Breast epithelium (tissue), 4 donors: Measurements from ENCODE around the gene ANKK1. TPM values are rescaled to one million over a fixed set of nuclear protein-coding genes. Genes with fewer than 3 reads are reported as not detected.

Source experiments
- DNase-seq, 2 donors: peaks; one replicate each; pipeline ENCODE4 v3.0.0-alpha.2; 2019; ENCODE audit warnings: low spot score in 2 of 2
- H3K27ac ChIP-seq, 2 donors: fragments of 200-600 bp; sonication (generic) in 1 of 2; one replicate each; pipeline ENCODE4 v1.5.1; 2016 to 2019; ENCODE audit warnings: mild to moderate bottlenecking in 1 of 2
- H3K27me3 ChIP-seq, 2 donors: fragments of 200-600 bp; sonication (generic) in 1 of 2; one replicate each; pipeline versions ENCODE4 v1.5.1 to v1.6.0; 2017 to 2019; ENCODE audit warnings: control low read depth in 1 of 2, mild to moderate bottlenecking in 1 of 2
- H3K36me3 ChIP-seq: fragments of 200-600 bp; one replicate; pipeline ENCODE4 v1.5.1; 2019
- H3K4me1 ChIP-seq, 2 donors: fragments of 200-600 bp; sonication (generic); one replicate each; pipeline ENCODE4 v1.5.1; 2016 to 2019; ENCODE audit warnings: control low read depth in 1 of 2
- H3K4me3 ChIP-seq, 3 donors: fragments of 200-600 bp; sonication (generic); 1 replicate in 2 of 3; 2 replicates in 1 of 3; pipeline ENCODE4 v1.5.1; 2016 to 2019; ENCODE audit warnings: mild to moderate bottlenecking in 3 of 3, moderate library complexity in 2 of 3
- H3K9me3 ChIP-seq, 2 donors: fragments of 200-600 bp; sonication (generic) in 1 of 2; one replicate each; pipeline ENCODE4 v1.5.1; 2016 to 2019; ENCODE audit warnings: control low read depth in 1 of 2
- POLR2A ChIP-seq: fragments of 450-650 bp; IDR thresholded peaks from one replicate; pipeline ENCODE4 v1.6.1; 2016; ENCODE audit warnings: antibody characterized with exemption, mild to moderate bottlenecking, moderate library complexity
- POLR2AphosphoS5 ChIP-seq, 3 donors: sonication (generic); formaldehyde crosslinking; IDR thresholded peaks; one replicate each; pipeline ENCODE4 v1.6.1; 2017; ENCODE audit warnings: antibody characterized with exemption in 3 of 3
- intact Hi-C: fragments of 100-400 bp; cut with DNase I; formaldehyde crosslinking; loops from one replicate; pipeline ENCODE4 v1.15.1; 2023; ENCODE audit warnings: low total_unique reads
- total RNA-seq, 3 donors: library from RNA; depleted of rRNA; stranded (reverse); fragments of >200 nt; gene quantifications; one replicate each; pipeline ENCODE4 v1.1.0, GENCODE V29; 2016
- TF ChIP-seq, protein P1 (sequence below), 3 donors: fragments of 450-650 bp; IDR thresholded peaks; one replicate each; pipeline ENCODE4 v1.5.1; 2016 to 2017; ENCODE audit warnings: antibody characterized with exemption in 3 of 3, mild to moderate bottlenecking in 3 of 3, moderate library complexity in 3 of 3

The ANKK1 gene
- total RNA-seq, 3 donors from 2014 or later: 1.4 to 3.4 (median 1.6) TPM

DNA sequence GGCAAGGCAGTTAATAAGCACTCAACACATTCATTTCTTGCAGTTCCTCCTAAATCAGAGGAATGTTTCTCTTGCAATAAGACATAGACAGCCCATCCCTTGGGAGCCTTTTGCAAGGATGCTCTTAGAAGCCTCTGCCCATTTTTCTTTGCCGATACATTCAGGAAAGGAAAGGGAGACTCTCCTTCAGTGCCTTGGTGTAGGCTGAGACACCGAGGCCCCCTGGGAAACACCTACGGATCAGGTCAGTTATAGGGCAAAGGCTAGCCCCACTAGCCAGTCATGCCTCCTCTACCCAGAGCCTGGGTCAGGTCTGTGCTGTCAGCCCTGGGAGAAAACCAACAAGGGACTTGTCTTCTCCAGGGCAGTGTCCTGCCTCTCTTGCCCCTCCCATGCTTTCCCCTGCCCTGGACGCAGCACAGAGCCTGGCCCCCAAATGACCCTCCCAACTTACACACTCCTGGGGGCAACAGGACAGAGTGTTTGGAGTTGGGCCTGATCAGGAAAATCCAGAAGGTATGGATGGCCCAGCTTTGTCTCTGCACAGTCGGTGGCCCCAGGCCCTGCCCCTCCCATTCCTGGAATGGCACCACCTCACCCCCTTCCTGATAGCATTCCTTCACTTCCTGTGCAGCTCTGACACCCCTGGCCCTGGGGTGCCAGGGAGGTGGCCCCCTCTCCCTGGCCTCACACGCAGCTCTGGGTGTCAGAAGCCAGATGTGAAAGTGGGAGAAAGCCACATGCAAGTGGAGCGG lies 18.3 kb downstream of the ANKK1 start:
- no peak overlapping the region for H3K4me3 ChIP-seq
- H3K27me3 ChIP-seq: no peaks in the 10 kb centered on the region
- H3K9me3 ChIP-seq: no peaks in the 10 kb centered on the region
- H3K36me3 ChIP-seq: no peaks in the 10 kb centered on the region
- H3K27ac ChIP-seq: no peak overlapping the region
- TF ChIP-seq POLR2AphosphoS5 (IDR thresholded peaks at IDR 0.05): no peak
- TF ChIP-seq POLR2A: no peak
- TF ChIP-seq, protein P1, sequence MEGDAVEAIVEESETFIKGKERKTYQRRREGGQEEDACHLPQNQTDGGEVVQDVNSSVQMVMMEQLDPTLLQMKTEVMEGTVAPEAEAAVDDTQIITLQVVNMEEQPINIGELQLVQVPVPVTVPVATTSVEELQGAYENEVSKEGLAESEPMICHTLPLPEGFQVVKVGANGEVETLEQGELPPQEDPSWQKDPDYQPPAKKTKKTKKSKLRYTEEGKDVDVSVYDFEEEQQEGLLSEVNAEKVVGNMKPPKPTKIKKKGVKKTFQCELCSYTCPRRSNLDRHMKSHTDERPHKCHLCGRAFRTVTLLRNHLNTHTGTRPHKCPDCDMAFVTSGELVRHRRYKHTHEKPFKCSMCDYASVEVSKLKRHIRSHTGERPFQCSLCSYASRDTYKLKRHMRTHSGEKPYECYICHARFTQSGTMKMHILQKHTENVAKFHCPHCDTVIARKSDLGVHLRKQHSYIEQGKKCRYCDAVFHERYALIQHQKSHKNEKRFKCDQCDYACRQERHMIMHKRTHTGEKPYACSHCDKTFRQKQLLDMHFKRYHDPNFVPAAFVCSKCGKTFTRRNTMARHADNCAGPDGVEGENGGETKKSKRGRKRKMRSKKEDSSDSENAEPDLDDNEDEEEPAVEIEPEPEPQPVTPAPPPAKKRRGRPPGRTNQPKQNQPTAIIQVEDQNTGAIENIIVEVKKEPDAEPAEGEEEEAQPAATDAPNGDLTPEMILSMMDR (IDR thresholded peaks at IDR 0.05): no peak
- intact Hi-C loops: no loop called here
- DNase-seq: no peak
- no peaks in the 10 kb centered on the region for H3K4me1 ChIP-seq

DNA sequence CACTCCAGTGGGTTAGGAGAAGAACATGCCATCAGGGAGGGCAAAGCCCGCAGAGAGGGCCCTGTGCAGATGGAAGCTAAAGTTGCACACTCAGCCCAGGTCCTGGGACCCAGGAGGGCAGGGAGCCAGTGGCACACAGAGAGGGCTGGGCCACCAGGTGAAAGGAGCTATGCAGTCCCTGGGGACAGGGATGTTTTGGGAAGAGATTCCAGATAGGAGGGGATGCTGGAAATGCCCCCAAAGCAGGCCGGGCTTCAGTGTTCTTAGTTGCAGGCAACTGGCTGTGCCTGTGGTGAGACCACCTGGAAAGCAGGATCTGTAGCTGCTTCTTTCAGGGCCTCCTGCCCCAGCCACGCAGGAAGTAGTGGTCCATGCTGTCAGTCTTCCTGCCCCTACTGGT lies 19.6 kb downstream of the ANKK1 start:
- Histone ChIP-seq H3K27ac (no peak overlapping the region), H3K27me3 (no peaks in the 10 kb centered on the region), H3K36me3 (no peaks in the 10 kb centered on the region), H3K4me3 (no peak overlapping the region), H3K9me3 (no peaks in the 10 kb centered on the region), H3K4me1 (no peaks in the 10 kb centered on the region)
- DNase-seq: no peak
- intact Hi-C loops: no loop called here
- TF ChIP-seq, protein P1 (IDR thresholded peaks at IDR 0.05): no peak
- TF ChIP-seq POLR2AphosphoS5 (IDR thresholded peaks at IDR 0.05): no peak
- TF ChIP-seq POLR2A: no peak

DNA sequence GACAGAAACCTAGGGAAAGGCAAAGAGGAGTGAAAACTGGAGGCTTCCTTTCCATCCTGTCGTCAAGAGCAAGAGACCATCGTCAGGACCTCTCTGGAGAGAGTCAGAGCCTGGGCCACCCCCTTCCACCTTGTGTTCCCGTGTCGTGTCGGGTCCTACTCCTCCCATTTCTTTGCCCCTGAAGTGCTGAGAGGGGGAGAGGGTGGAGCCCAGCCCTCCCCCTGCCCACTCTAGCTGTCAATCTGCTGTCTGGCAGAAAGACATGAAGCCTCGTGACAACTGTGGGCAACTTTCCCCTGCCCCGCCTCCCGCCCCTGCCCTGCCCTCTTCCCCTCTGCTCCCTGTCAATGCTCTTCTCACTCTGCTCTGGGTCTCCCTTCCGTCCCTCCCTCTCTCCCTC lies 20.6 kb downstream of the ANKK1 start:
- TF ChIP-seq, protein P1 (IDR thresholded peaks at IDR 0.05): no peak
- TF ChIP-seq POLR2AphosphoS5 (IDR thresholded peaks at IDR 0.05) (no peak), POLR2A (no peak)
- H3K9me3 ChIP-seq: no peaks in the 10 kb centered on the region
- intact Hi-C loops: no loop called here
- H3K36me3 ChIP-seq: no peaks in the 10 kb centered on the region
- H3K27ac ChIP-seq: no peak overlapping the region
- H3K4me1 ChIP-seq: no peaks in the 10 kb centered on the region
- DNase-seq: no peak
- H3K27me3 ChIP-seq: no peaks in the 10 kb centered on the region
- no peak overlapping the region for H3K4me3 ChIP-seq

DNA sequence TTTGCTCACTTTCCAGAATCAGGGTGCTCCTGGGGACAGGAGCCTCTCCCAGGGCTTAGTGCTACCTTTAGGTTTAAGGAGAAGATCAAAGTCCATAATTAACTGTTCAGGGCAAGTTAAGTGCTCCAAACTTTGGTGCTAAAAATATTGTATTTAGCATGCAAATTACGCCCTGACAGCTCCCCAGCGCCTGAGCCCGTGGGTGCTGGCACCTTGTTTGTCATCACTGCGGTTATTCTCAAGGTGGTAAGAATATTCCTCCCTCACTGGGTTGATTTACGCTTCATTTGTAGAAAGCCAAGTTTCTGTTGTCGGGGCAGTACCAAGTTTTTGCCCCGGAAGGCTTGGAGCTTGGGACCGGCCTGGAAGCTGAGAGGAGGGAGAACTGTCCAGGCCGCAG lies 21.3 kb downstream of the ANKK1 start:
- Histone ChIP-seq H3K9me3 (no peaks in the 10 kb centered on the region), H3K4me3 (no peak overlapping the region), H3K36me3 (no peaks in the 10 kb centered on the region), H3K27ac (no peak overlapping the region), H3K27me3 (no peaks in the 10 kb centered on the region), H3K4me1 (no peaks in the 10 kb centered on the region)
- intact Hi-C loops: no loop called here
- DNase-seq: no peak
- TF ChIP-seq, protein P1 (IDR thresholded peaks at IDR 0.05): no peak
- no peak for TF ChIP-seq POLR2A
- TF ChIP-seq POLR2AphosphoS5 (IDR thresholded peaks at IDR 0.05): no peak

DNA sequence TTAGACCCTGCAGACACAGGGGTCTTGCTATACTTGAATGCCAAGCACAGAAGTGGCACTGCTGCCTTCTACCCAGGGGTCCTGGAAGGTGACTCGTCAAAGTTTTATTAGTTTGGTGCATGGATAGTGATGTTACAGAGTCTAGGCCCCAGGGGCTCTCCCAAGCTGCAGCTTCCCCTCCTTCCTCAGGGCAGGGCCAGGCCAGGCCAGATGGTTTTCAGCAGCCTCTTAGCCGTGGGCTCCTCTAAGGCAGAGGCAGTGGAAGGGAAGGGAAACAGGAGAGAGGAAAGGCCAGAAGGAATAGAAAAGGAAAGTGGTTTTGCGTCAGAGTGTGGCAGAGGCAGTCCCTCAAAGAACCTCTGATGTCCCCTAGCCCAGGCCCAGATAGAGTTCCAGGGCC lies 21.9 kb downstream of the ANKK1 start:
- Histone ChIP-seq H3K27me3 (no peaks in the 10 kb centered on the region), H3K36me3 (no peaks in the 10 kb centered on the region), H3K4me1 (no peaks in the 10 kb centered on the region), H3K27ac (no peak overlapping the region), H3K9me3 (no peaks in the 10 kb centered on the region), H3K4me3 (no peak overlapping the region)
- DNase-seq: no peak
- intact Hi-C loops: no loop called here
- no peak for TF ChIP-seq POLR2AphosphoS5 (IDR thresholded peaks at IDR 0.05)
- TF ChIP-seq, protein P1 (IDR thresholded peaks at IDR 0.05): no peak
- TF ChIP-seq POLR2A: no peak
